Endothelial cell of umbilical vein (primary cell): ENCODE measurements around the gene GLYAT.

Experiments used
- CTCF ChIP-seq, 2 donors: IDR thresholded peaks; 1 replicate in 1 of 2; 2 replicates in 1 of 2; pipeline ENCODE4 v1.5.1; 2011; ENCODE audit warnings: low read length in 2 of 2, mild to moderate bottlenecking in 2 of 2, moderate library complexity in 2 of 2, control low read depth in 1 of 2, inconsistent platforms in 1 of 2, low read depth in 1 of 2; ENCODE audit not compliant: insufficient read depth in 1 of 2; ENCODE audit errors: extremely low read depth in 1 of 2
- EZH2 ChIP-seq: IDR thresholded peaks from 2 replicates; pipeline ENCODE4 v1.6.1; 2012; ENCODE audit warnings: borderline replicate concordance, low read depth, mild to moderate bottlenecking, moderate library complexity, low read length, inconsistent platforms; ENCODE audit not compliant: severe bottlenecking
- FOS ChIP-seq: IDR thresholded peaks from 2 replicates; pipeline ENCODE4 v1.6.1; 2011; ENCODE audit warnings: mild to moderate bottlenecking, low read length, moderate library complexity, borderline replicate concordance; ENCODE audit not compliant: insufficient read depth
- GATA2 ChIP-seq: IDR thresholded peaks from 2 replicates; pipeline ENCODE4 v1.7.0; 2011; ENCODE audit warnings: low read depth, mild to moderate bottlenecking, moderate library complexity, mixed read lengths, low read length; ENCODE audit not compliant: insufficient read length, insufficient read depth
- JUN ChIP-seq: IDR thresholded peaks from 2 replicates; pipeline ENCODE4 v1.6.1; 2011; ENCODE audit warnings: borderline replicate concordance, low read depth; ENCODE audit not compliant: insufficient read length, insufficient read depth
- MAX ChIP-seq: IDR thresholded peaks from 2 replicates; pipeline ENCODE4 v1.6.1; 2011; ENCODE audit not compliant: insufficient read depth, insufficient read length
- MYC ChIP-seq: IDR thresholded peaks from one replicate; pipeline ENCODE4 v1.6.1; 2011; ENCODE audit warnings: mild to moderate bottlenecking, low read depth, low read length
- POLR2A ChIP-seq: IDR thresholded peaks from 2 replicates; pipeline ENCODE4 v1.6.1; 2012; ENCODE audit warnings: low read depth, mild to moderate bottlenecking, control low read depth, low read length
- POLR2AphosphoS5 ChIP-seq: IDR thresholded peaks from 2 replicates; pipeline ENCODE4 v1.6.1; 2012; ENCODE audit warnings: low read depth, mild to moderate bottlenecking, control low read depth, low read length, moderate library complexity; ENCODE audit not compliant: insufficient read depth

DNA sequence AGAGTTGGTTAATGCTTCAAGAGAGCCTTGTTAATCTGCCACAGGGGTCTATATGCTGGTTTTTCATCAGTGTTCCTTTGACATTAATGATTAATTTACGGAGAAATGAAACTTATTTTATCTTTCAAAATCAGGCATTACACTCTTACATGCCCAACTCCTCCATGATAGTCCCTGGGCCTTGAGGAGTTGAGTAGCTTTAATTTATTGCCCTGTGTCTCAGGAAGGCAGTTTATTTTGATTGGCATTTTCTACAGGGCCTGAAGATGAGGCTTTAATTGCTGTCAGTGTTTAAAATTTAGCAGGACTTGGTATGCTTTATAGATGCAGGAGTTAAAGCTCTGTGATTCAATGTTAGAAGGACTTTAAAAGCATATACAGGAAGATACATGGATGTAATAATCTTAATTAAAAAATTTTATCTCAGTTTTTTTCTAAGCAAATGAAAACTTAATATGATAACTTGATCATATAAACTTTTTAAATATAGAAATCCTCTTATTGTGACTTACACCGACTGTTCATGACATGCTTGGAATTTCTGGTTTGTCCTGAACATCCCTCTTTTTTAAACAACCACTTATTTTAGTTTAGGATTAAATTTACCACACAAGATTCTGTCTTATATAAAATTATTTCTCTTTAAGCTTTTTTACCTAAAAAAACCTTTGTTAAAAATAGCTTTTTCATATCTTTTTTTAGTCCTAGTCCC, 12.2 kb downstream of the GLYAT start:
- TF ChIP-seq POLR2AphosphoS5 (no peak), CTCF (IDR thresholded peaks at IDR 0.05; ENCODE audit: extremely low read depth in 1 of 2, insufficient read depth in 1 of 2, low read depth in 1 of 2, low read length in 2 of 2) (no peak), POLR2A (no peak), MYC (no peak), EZH2 (no peak), FOS (no peak), MAX (no peak), JUN (no peak), GATA2 (no peak)
